ENCODE data around the gene HNRNPA3. TPM values are rescaled to one million over a fixed set of nuclear protein-coding genes. Genes with fewer than 3 reads are reported as not detected.

HNRNPA3 gene
- total RNA-seq, 1 donor from 2014 or later: 64.4 TPM

DNA sequence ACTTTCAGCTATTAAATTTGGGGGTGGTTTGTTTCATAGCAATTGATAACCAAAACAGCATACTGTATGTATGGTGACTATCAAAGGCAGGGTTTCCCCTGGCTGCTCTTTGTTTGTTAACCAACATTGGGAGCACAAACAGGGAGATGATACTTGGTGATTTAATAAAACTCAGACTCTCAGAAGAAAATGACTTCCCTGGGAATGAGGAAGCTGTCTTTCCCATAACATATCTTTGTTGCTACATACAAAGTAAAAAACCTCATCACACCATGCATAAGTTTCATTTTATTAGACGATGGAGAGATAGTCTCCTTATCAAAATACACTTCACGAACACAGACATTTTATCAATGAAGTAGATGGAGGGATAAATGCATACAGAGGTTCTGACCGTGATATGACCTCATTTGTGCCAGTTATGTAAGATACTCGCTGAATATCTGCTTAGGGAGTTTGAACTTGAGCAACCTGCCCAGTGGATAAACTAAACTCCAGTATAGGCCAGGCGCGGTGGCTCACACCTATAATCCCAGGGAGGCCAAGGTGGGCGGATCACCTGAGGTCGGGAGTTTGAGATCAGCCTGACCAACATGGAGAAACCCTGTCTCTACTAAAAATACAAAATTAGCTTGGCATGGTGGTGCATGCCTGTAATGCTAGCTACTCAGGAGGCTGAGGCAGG, 55.7 kb downstream of the HNRNPA3 start:
- TF ChIP-seq, protein P1, sequence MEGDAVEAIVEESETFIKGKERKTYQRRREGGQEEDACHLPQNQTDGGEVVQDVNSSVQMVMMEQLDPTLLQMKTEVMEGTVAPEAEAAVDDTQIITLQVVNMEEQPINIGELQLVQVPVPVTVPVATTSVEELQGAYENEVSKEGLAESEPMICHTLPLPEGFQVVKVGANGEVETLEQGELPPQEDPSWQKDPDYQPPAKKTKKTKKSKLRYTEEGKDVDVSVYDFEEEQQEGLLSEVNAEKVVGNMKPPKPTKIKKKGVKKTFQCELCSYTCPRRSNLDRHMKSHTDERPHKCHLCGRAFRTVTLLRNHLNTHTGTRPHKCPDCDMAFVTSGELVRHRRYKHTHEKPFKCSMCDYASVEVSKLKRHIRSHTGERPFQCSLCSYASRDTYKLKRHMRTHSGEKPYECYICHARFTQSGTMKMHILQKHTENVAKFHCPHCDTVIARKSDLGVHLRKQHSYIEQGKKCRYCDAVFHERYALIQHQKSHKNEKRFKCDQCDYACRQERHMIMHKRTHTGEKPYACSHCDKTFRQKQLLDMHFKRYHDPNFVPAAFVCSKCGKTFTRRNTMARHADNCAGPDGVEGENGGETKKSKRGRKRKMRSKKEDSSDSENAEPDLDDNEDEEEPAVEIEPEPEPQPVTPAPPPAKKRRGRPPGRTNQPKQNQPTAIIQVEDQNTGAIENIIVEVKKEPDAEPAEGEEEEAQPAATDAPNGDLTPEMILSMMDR (conservative IDR thresholded peaks at IDR 0.05; ENCODE audit: low read depth, low read length): no peak
- H3K4me3 ChIP-seq (ENCODE audit: low read depth, low read length): no peak overlapping the region
- DNase-seq (ENCODE audit: low read depth): no peak

DNA sequence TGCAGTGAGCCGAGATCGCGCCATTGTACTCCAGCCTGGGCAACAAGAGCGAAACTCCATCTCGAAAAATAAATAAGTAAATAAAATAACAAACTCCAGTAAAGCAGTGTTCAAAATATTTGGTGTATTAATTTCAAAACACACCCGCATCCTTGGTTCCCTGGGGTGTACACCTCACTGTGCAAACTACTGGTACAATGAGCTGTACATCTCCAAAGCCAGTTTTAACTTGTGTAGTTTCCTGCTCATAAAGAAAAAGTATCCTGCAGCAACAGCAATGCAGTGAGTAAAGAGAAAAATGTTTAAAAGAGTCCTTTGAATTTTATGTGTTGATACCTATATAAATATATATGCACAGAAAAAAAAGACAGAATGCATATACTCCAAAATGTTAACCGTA, 56.3 kb downstream of the HNRNPA3 start:
- TF ChIP-seq, protein P1 (conservative IDR thresholded peaks at IDR 0.05; ENCODE audit: low read depth, low read length): no peak
- DNase-seq (ENCODE audit: low read depth): no peak
- no peak overlapping the region for H3K4me3 ChIP-seq (ENCODE audit: low read depth, low read length)

DNA sequence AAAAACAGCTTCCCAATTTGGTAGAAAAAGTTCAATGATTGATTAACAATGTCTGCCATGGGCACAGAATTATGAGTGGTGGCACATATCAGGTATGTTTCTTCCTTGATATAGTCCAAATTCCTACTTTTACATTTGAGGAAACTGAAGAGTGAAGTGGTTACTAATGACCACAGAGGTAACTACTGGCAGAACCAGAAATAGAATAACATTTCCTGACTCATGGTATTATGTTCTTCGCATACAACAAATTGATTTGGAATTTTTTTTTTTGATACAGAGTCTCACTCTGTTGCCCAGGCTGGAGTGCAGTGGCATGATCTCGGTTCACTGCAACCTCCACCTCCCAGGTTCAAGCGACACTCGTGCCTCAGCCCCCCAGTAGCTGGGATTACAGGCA, 57.9 kb downstream of the HNRNPA3 start:
- no peak for DNase-seq (ENCODE audit: low read depth)
- no peak overlapping the region for H3K4me3 ChIP-seq (ENCODE audit: low read depth, low read length)
- TF ChIP-seq, protein P1 (conservative IDR thresholded peaks at IDR 0.05; ENCODE audit: low read depth, low read length): no peak

- no peak for DNase-seq (ENCODE audit: low read depth)
- no peak overlapping the region for H3K4me3 ChIP-seq (ENCODE audit: low read depth, low read length)
- TF ChIP-seq, protein P1 (conservative IDR thresholded peaks at IDR 0.05; ENCODE audit: low read depth, low read length): no peak
These were observed 59.5 kb downstream of the HNRNPA3 start for GRCh38 chr2:177271981-177272666.

GRCh38 chr2:177272765-177273164, 60.2 kb downstream of the HNRNPA3 start:
- no peak for DNase-seq (ENCODE audit: low read depth)

DNA sequence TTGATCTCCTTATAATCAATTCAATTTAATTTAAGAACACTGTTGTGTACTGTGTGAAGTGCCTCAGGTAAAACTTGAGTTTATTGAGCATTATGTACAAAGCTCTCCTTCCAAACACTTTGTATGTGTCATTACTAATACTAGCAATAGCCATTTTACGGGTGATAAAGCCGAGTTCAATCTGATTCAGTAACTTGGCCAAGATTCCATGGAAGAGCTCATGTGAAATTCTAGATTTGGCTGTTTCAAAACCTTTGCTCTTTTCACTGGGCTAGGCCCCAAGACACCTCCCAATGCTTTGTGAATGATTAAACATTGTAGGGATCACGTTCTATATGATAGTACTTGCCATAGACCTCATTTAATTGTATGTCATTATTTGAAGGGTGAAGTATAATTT, 60.8 kb downstream of the HNRNPA3 start:
- TF ChIP-seq, protein P1 (conservative IDR thresholded peaks at IDR 0.05; ENCODE audit: low read depth, low read length): no peak
- H3K4me3 ChIP-seq (ENCODE audit: low read depth, low read length): no peak overlapping the region
- DNase-seq (ENCODE audit: low read depth): no peak

More at GRCh38 chr2:177272765-177273164, 60.2 kb downstream of the HNRNPA3 start:
- H3K4me3 ChIP-seq (ENCODE audit: low read depth, low read length): no peak overlapping the region
- TF ChIP-seq, protein P1 (conservative IDR thresholded peaks at IDR 0.05; ENCODE audit: low read depth, low read length): no peak

Other genes with a start within 250 kb of the HNRNPA3 start
- 43.6 and 53.0 TPM in 2 replicates for gene NFE2L2, start 51.9 kb downstream of the HNRNPA3 start, total RNA-seq
- gene AGPS, start 180.0 kb downstream of the HNRNPA3 start, total RNA-seq: 36.8 and 38.7 TPM in 2 replicates

Data from epithelial cell of proximal tubule (primary cell).